OCI-LY3 (cell line): ENCODE measurements around the gene ACTA2.
A peak's percentile ranks its signal among the peaks of the same experiment; 100 is the strongest.

ENCODE experiments used
- H2AFZ ChIP-seq: fragments of 200-600, 300-600 bp; shearing (Covaris generic); 2 replicates; pipeline ENCODE4 v1.6.0; 2014; ENCODE audit warnings: antibody characterized with exemption, low read depth, low read length
- H3K27ac ChIP-seq: fragments of 200-600, 300-600 bp; sonication (generic); 2 replicates; pipeline ENCODE4 v1.5.1; 2014; ENCODE audit warnings: mild to moderate bottlenecking, low read length, moderate library complexity, mixed read lengths
- H3K27me3 ChIP-seq: fragments of 200-600, 300-600 bp; sonication (generic); 2 replicates; pipeline ENCODE4 v1.6.1; 2014; ENCODE audit warnings: low read depth, low read length, mixed read lengths
- H3K36me3 ChIP-seq: fragments of 200-600, 300-600 bp; sonication (generic); replicated peaks from 2 replicates; pipeline ENCODE3; 2014; ENCODE audit warnings: low read depth, low read length, mixed read lengths
- H3K4me1 ChIP-seq: fragments of 300-600, 200-600 bp; sonication (generic); 2 replicates; pipeline ENCODE4 v1.6.1; 2014; ENCODE audit warnings: low read length, mixed read lengths
- H3K4me2 ChIP-seq: fragments of 200-600, 300-600 bp; sonication (generic); 2 replicates; pipeline ENCODE4 v1.6.1; 2014; ENCODE audit warnings: low read length, mixed read lengths
- H3K4me3 ChIP-seq: fragments of 300-600, 200-600 bp; sonication (generic); 2 replicates; pipeline ENCODE4 v1.5.1; 2014; ENCODE audit warnings: antibody characterized with exemption, mild to moderate bottlenecking, low read length, moderate library complexity
- H3K79me2 ChIP-seq: fragments of 300-600, 200-600 bp; shearing (Covaris generic); 2 replicates; pipeline ENCODE4 v1.6.1; 2014; ENCODE audit warnings: mild to moderate bottlenecking, low read length, mixed read lengths
- H3K9ac ChIP-seq: fragments of 300-600, 200-600 bp; shearing (Covaris generic); 2 replicates; pipeline ENCODE4 v1.6.0; 2014; ENCODE audit warnings: mild to moderate bottlenecking, low read length, moderate library complexity
- H3K9me3 ChIP-seq: fragments of 200-600, 300-600 bp; shearing (Covaris generic); 2 replicates; pipeline ENCODE4 v1.6.1; 2014; ENCODE audit warnings: low read length, mixed read lengths; ENCODE audit not compliant: insufficient read depth
- H4K20me1 ChIP-seq: fragments of 200-600, 300-600 bp; sonication (generic); 2 replicates; pipeline ENCODE4 v1.6.1; 2016; ENCODE audit warnings: low read length, mixed read lengths; ENCODE audit not compliant: insufficient read depth
- CTCF ChIP-seq: fragments of 200-600, 300-600 bp; sonication (generic); IDR thresholded peaks from 2 replicates; pipeline ENCODE4 v1.5.1; 2014; ENCODE audit warnings: antibody characterized with exemption, low read length, low read depth
- EZH2phosphoT487 ChIP-seq: fragments of 200-600 bp; shearing (Covaris generic); IDR thresholded peaks from 2 replicates; pipeline ENCODE4 v1.6.1; 2018; ENCODE audit warnings: antibody characterized with exemption, mixed run types, low read depth

ACTA2 gene

DNA sequence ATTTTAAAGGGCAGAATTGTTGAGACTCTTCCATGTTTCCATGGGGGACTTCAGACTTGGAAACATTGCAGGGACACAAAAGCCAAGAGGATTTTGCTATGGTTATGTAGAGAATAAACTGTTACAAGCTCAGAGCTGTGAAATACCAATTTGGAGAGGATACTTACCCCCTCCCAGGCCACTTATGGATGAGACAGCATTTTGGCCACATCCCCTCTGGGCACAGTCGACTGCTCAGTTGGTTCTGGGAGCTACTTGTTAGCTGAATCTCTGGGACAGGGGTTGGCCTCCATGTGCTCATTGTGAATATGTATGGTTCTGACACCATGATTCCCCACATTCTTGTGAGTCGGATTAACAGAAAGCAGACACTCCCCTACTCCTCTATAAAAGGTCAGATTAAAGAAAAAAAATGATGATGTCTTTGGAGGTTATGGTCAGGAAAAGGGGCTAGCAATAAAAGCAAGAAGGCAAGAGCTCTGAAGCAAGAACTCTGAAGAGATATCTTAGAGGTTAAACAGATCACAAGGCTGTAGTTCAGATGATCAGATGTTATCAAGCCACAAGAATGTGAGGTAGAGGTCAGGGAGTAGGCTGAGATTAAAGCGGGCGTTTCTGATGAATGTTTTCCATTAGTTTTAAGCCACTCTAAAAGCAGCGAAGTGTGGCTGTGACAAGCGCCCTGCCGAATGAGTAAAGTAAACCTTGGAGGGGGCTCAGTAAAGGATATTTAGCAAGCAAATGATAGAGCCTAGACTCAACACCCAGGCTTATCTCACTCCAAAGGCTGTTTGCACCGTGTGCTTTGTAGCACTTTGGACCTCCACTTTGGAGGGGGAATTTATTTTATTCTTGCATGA is 55.3 kb downstream of the ACTA2 start:
- Histone ChIP-seq H3K4me2 (peak overlapping the region; percentile 86), H3K27me3 (no peaks in the 10 kb centered on the region), H3K4me3 (no peak overlapping the region), H3K9ac (peak overlapping the region; percentile 6; the same call in 1 of the 2 replicates), H3K27ac (no peak overlapping the region), H3K9me3 (no peaks in the 10 kb centered on the region), H3K4me1 (peaks cover 49% of the 10 kb centered on the region), H3K36me3 (peaks cover 2% of the 10 kb centered on the region), H3K79me2 (peaks cover 28% of the 10 kb centered on the region), H2AFZ (no peak overlapping the region), H4K20me1 (no peaks in the 10 kb centered on the region)
- TF ChIP-seq EZH2phosphoT487 (no peak), CTCF (no peak)

DNA sequence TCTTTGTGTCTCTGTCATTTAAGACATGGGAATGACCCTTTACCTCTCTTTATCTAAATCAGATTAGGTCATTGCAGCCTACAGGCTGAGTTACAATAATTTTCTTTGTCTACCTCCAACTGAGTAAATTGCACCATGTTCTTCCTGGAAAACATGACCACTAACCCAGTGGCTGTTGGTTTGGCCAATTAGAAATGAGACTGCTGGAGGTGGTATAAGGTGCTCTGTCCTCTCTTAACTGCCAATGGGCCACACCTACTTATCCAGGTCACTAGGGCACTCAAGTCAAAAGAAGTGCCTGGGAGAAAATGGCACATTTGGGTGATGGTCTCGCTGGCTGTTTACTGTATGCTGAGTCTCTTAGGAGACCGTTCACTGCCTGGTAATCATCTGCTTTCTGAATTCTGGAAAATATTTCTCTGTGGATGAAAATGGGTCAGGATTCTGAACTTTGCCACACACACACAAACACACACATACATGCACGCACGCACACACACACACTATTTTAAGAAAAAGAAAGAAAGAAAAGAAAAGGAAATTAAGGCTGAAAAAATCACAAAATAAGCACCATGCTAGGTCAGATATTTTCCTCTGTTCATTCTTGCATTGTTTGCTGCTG is 56.1 kb downstream of the ACTA2 start:
- Histone ChIP-seq H3K4me2 (no peak overlapping the region), H3K9ac (no peak overlapping the region), H3K9me3 (no peaks in the 10 kb centered on the region), H3K79me2 (peaks cover 31% of the 10 kb centered on the region), H3K27ac (no peak overlapping the region), H2AFZ (no peak overlapping the region), H3K36me3 (no peaks in the 10 kb centered on the region), H3K27me3 (no peaks in the 10 kb centered on the region), H4K20me1 (no peaks in the 10 kb centered on the region), H3K4me1 (peaks cover 44% of the 10 kb centered on the region), H3K4me3 (no peak overlapping the region)
- TF ChIP-seq CTCF (no peak), EZH2phosphoT487 (no peak)

- Histone ChIP-seq H3K36me3 (no peaks in the 10 kb centered on the region), H3K79me2 (peaks cover 37% of the 10 kb centered on the region), H3K4me2 (no peak overlapping the region), H3K4me1 (peaks cover 33% of the 10 kb centered on the region), H2AFZ (no peak overlapping the region), H3K27ac (no peak overlapping the region), H3K4me3 (no peak overlapping the region), H4K20me1 (no peaks in the 10 kb centered on the region), H3K27me3 (no peaks in the 10 kb centered on the region), H3K9ac (no peak overlapping the region), H3K9me3 (no peaks in the 10 kb centered on the region)
- TF ChIP-seq EZH2phosphoT487 (no peak), CTCF (no peak)
Measured at GRCh38 chr10:88895250-88895649, 57.3 kb downstream of the ACTA2 start.

GRCh38 chr10:88893611-88894010 is 59.0 kb downstream of the ACTA2 start:
- Histone ChIP-seq H3K79me2 (peaks cover 37% of the 10 kb centered on the region), H3K9me3 (no peaks in the 10 kb centered on the region), H3K36me3 (no peaks in the 10 kb centered on the region), H3K9ac (no peak overlapping the region), H3K27me3 (no peaks in the 10 kb centered on the region), H3K4me3 (no peak overlapping the region), H4K20me1 (no peaks in the 10 kb centered on the region), H3K27ac (no peak overlapping the region), H3K4me1 (peaks cover 31% of the 10 kb centered on the region), H2AFZ (no peak overlapping the region), H3K4me2 (no peak overlapping the region)
- TF ChIP-seq EZH2phosphoT487 (no peak), CTCF (no peak)
